GM18873 (cell line): ENCODE measurements around the gene GABRG3.
"Not testable (repeated sequence)": the region's sequence is repeated elsewhere in the genome, so short reads cannot be mapped to it uniquely, and the experiment has no call there.

Experiments used
- ATAC-seq: cut with Tn5 transposase; IDR thresholded peaks from one replicate; pipeline ENCODE4 v1.9.1; 2021; ENCODE audit warnings: mild to moderate bottlenecking, moderate library complexity, moderate number of reproducible peaks; ENCODE audit not compliant: unreplicated experiment, low FRiP score

Gene GABRG3

DNA sequence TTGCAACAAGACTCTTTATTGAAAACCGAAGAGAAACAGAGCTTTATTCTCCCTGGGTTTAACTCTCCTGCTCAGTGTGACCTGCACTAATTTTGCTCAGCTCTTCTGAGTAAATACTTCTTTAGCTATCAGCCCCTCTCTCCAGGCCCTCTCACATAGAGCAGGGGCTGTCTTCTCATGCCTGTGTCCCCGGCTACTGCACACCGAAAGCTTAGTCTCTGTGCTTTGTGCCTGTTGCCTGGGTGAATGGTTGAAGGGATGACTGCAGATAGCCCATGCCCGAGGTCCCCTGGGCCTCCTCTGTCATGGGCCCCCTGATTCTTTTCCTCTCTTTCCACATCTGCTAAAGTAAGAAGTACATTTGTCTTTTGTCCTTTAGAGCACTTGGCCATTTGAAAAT, 195.9 kb downstream of the GABRG3 start:
- no peak for ATAC-seq

GRCh38 chr15:27167738-27168137, 196.8 kb downstream of the GABRG3 start:
- no peak for ATAC-seq

GRCh38 chr15:27170851-27171250, 199.9 kb downstream of the GABRG3 start:
- ATAC-seq: no peak

- no peak for ATAC-seq
Observed at GRCh38 chr15:27172821-27173220, 201.8 kb downstream of the GABRG3 start.

- ATAC-seq: no peak
Observed at GRCh38 chr15:27175472-27176153, 204.6 kb downstream of the GABRG3 start.

- ATAC-seq: no peak
Observed at GRCh38 chr15:27176785-27177406, 205.9 kb downstream of the GABRG3 start.

DNA sequence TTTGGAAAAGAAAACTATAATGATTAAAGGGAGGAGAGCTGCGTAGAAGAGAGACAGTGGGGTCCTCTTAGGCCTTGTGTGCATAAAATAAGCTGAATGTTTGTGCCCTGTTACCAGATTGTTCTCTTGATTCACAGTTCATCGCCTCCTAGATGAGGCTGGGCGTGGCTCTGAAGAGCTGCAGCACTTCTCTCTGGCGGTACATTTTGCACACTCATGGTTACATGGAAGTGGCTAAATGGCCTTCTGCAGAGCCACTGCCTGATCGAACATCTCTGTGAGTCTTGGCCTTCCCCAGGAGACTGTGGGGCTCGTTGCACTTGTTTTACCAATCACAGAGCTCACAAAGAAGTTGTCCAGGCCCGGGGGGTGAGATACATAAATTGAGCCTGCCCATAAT, 208.8 kb downstream of the GABRG3 start:
- no peak for ATAC-seq

- no peak for ATAC-seq
Observed at GRCh38 chr15:27182561-27183110, 211.7 kb downstream of the GABRG3 start.

- no peak for ATAC-seq
Observed at GRCh38 chr15:27183201-27183600, 212.2 kb downstream of the GABRG3 start.

DNA sequence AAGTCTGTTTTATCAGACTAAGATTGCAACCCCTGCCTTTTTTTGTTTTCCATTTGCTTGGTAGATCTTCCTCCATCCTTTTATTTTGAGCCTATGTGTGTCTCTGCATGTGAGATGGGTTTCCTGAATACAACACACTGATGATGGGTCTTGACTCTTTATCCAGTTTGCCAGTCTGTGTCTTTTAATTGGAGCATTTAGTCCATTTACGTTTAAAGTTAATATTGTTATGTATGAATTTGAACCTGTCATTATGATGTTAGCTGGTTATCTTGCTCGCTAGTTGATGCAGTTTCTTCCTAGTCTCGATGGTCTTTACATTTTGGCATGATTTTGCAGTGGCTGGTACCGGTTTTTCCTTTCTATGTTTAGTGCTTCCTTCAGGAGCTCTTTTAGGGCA, 220.5 kb downstream of the GABRG3 start:
- not testable (repeated sequence) for ATAC-seq

DNA sequence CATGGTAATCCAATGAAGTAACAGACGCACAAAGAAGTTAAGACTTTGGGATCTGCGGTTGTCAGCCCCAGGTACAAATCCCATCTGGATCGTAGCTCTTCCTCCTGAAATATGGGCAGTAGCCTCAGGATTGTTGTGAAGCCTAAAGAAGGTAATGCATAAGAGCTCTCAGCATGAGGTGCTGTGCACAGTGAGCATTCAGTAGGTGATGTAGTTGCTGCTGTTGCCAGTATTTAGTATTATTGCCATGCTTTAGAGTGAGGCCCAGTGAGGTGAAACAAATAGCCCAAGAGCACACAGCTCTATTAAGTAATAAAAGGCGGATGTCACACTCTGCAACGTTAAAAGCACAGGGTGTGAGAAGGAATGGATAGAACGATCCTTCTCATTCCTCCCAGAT, 225.7 kb downstream of the GABRG3 start:
- no peak for ATAC-seq

- no peak for ATAC-seq
Observed at GRCh38 chr15:27201425-27201824, 230.4 kb downstream of the GABRG3 start.

DNA sequence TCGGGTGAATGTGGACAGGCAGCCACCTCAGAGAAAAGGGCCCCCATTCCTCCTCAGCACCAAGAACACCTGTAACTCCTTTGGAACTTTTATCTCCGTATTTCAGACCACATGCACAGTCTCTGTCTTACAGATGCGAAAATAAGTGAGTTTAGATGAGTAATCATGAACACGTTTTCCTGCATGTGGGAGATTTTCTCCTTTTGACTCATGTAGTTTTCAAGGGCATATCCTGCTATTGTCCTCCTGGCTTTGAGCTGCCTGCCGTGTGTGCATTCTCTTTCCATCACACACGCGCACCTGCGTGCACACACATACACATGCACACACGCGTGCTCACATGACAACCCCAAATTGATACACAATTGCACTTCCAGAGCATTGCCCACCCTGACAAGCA, 239.2 kb downstream of the GABRG3 start:
- no peak for ATAC-seq

- ATAC-seq: no peak
Observed at GRCh38 chr15:27214032-27214431, 243.1 kb downstream of the GABRG3 start.

- no peak for ATAC-seq
Observed at GRCh38 chr15:27214961-27215360, 244.0 kb downstream of the GABRG3 start.

DNA sequence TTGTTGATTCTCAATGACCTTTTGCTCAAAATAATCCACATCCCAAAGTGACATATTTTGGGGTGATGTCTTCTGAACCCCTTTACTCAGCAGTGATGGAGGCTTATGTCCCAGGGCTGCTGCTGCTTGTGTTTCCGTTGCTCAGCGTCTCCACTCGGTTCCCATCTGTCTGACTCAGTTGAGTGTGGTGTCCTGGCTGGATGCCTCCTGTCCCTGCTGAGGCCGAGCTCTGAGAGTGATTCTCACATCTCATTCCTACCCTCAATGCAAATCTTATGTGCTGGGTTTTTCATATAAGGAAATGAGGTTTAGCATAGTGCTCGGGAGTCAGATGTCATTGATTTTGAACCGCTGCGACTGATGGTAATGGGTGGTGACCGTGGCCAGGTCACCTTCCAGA, 247.4 kb downstream of the GABRG3 start:
- ATAC-seq: no peak

DNA sequence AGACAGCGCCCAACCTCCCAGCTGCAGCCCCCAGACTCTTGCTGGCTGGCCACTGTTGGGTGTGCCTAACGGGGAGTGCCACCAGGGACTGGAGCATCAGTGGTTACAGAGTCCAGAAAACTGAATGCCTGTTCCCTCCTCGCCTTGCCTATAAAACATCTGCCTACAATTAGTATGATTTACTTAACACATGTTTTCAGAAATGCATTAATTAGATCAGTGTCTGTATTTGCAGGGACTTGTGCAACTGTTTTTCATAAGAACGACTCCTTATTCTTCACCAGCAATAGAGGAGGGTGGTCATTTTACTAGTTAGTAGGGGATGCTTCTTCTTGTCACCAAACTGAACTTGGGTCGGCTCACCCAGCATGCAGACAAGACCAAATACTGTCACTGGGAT, 248.7 kb downstream of the GABRG3 start:
- ATAC-seq: no peak

GRCh38 chr15:27220199-27220598, 249.2 kb downstream of the GABRG3 start:
- no peak for ATAC-seq

- no peak for ATAC-seq
Observed at GRCh38 chr15:27222479-27222878, 251.5 kb downstream of the GABRG3 start.

GRCh38 chr15:27223179-27223578, 252.2 kb downstream of the GABRG3 start:
- no peak for ATAC-seq

DNA sequence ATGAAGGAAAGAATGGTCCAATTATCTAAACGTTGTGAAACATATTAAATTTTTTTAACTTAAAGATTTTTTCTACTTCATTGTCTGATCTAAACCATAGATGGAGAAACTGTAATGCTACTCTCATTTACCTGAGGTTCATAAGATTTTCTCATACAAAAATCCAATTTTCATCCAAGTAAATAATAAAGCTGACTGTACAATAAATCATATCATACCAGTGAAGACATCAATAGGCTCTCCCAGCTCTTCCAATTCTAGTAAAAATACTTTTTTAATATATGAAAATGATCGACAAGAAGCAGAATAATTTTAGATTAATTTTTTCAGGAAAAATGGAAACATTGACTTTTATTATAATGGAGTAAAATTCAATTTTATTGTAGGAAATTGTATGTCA, 260.8 kb downstream of the GABRG3 start:
- ATAC-seq: no peak

- ATAC-seq: no peak
Observed at GRCh38 chr15:27232876-27233275, 261.9 kb downstream of the GABRG3 start.
